Measurements from ENCODE around the gene SLAIN2.

Gene SLAIN2

DNA sequence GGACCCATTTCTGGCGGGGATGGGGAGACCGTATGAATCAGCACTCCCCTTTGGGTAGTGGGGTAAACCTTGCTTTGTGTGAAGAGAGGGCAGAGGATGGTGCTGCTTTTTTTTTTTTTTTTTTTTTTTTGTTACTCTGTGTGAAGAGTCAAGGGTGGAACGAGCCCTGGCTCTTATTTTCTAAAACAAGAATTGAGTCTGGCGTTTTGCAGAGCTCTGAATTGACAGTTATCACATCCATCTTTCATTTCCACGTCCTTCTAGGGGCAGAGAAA, 1.2 kb downstream of the SLAIN2 start:
- H3K4me1 ChIP-seq (ENCODE audit: insufficient read depth, low read length) = peaks cover 29% of the 10 kb centered on the region; the same call in 1 of the 2 replicates
- H3K9ac ChIP-seq (ENCODE audit: low read depth, low read length) = peak overlapping the region; percentile 65
- H3K9me3 ChIP-seq (ENCODE audit: control insufficient read depth, insufficient read depth, low read length) = no peaks in the 10 kb centered on the region
- H3K36me3 ChIP-seq (ENCODE audit: insufficient read depth, low read length) = no peaks in the 10 kb centered on the region

GRCh38 chr4:48343035-48343434, 1.7 kb downstream of the SLAIN2 start:
- Histone ChIP-seq H3K9ac (ENCODE audit: low read depth, low read length) (peak overlapping the region; percentile 65; the same call in 1 of the 2 replicates), H3K4me1 (ENCODE audit: insufficient read depth, low read length) (peaks cover 29% of the 10 kb centered on the region; the same call in 1 of the 2 replicates), H3K36me3 (ENCODE audit: insufficient read depth, low read length) (no peaks in the 10 kb centered on the region), H3K9me3 (ENCODE audit: control insufficient read depth, insufficient read depth, low read length) (no peaks in the 10 kb centered on the region)

DNA sequence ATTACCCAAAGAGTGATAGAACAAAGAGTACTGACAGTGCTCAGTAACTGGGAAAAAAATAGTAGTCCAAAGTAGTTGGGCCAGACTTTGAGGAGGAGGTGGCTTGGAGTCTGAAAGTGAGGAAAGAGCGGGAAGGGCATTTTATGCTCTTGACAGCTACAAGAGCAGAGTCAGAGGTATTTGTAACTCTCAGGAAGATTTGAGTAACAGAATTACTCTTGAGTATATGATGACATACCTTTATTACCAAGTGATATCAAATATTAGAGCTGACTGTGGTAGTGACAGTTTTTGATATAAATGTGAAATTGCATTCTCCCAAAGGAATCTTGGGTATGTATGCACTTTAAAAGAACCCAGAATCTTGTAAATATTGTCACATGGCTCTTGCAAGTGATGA, 2.2 kb downstream of the SLAIN2 start:
- peaks cover 30% of the 10 kb centered on the region; the same call in 1 of the 2 replicates for H3K4me1 ChIP-seq (ENCODE audit: insufficient read depth, low read length)
- H3K9ac ChIP-seq (ENCODE audit: low read depth, low read length) = peak overlapping the region; percentile 65; the same call in 1 of the 2 replicates
- no peaks in the 10 kb centered on the region for H3K9me3 ChIP-seq (ENCODE audit: control insufficient read depth, insufficient read depth, low read length)
- H3K36me3 ChIP-seq (ENCODE audit: insufficient read depth, low read length) = no peaks in the 10 kb centered on the region

- Histone ChIP-seq H3K9ac (ENCODE audit: low read depth, low read length) (no peak overlapping the region), H3K36me3 (ENCODE audit: insufficient read depth, low read length) (no peaks in the 10 kb centered on the region), H3K9me3 (ENCODE audit: control insufficient read depth, insufficient read depth, low read length) (no peaks in the 10 kb centered on the region), H3K4me1 (ENCODE audit: insufficient read depth, low read length) (peaks cover 27% of the 10 kb centered on the region; the same call in 1 of the 2 replicates)
These were observed 4.2 kb downstream of the SLAIN2 start for GRCh38 chr4:48345542-48345941.

DNA sequence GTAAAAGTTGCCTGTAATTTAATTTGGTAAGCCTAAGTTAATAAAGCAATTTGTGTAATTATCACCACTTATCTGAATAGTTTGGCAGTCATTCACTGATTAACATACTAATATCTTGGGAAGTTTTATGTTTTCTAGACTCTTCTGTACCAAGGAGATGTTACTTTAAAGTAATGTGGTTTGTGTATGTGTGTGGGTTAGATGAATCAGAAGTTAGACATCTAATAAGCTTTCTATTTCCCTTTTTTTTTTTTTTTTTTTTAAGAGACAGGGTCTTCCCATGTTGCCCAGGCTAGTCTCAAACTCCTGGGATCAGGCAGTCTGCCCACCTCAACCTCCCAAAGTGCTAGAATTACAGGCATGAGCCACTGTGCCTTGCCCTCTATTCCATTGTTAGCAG, 5.3 kb downstream of the SLAIN2 start:
- Histone ChIP-seq H3K4me1 (ENCODE audit: insufficient read depth, low read length) (peaks cover 27% of the 10 kb centered on the region; the same call in 1 of the 2 replicates), H3K9ac (ENCODE audit: low read depth, low read length) (no peak overlapping the region), H3K9me3 (ENCODE audit: control insufficient read depth, insufficient read depth, low read length) (no peaks in the 10 kb centered on the region), H3K36me3 (ENCODE audit: insufficient read depth, low read length) (no peaks in the 10 kb centered on the region)

DNA sequence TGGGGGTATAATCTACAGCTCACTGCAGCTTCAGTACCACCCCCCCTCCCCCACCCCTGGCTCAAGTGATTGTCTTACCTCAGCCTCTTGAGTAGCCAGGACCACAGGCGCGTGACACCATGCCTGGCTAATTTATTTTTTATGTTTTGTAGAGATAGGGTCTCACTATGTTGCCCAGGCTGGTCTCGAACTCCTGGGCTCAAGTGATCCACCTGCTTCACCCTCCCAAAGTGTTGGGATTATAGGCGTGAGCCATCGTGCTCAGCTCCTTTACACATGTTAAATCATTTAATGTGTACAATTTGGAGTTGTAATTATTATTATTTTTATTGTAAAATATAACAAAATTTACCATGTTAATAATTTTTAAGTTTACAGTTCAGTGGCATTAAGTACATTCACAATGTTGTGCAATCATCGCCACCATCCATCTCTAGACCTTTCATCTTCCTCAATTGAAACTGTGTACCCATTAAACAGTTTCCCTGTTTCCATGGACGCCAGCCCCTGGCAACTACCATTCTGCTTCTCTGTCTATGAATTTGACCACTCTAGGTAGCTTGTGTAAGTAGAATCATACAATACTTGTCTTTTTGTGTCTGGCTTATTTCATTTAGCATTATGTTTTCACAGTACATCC, 6.1 kb downstream of the SLAIN2 start:
- Histone ChIP-seq H3K36me3 (ENCODE audit: insufficient read depth, low read length) (no peaks in the 10 kb centered on the region), H3K9ac (ENCODE audit: low read depth, low read length) (no peak overlapping the region), H3K9me3 (ENCODE audit: control insufficient read depth, insufficient read depth, low read length) (no peaks in the 10 kb centered on the region; the same call in 1 of the 2 replicates), H3K4me1 (ENCODE audit: insufficient read depth, low read length) (peaks cover 27% of the 10 kb centered on the region; the same call in 1 of the 2 replicates)

GRCh38 chr4:48350871-48351270, 9.5 kb downstream of the SLAIN2 start:
- H3K9me3 ChIP-seq (ENCODE audit: control insufficient read depth, insufficient read depth, low read length) = no peaks in the 10 kb centered on the region; the same call in 1 of the 2 replicates
- H3K36me3 ChIP-seq (ENCODE audit: insufficient read depth, low read length) = no peaks in the 10 kb centered on the region
- peaks cover 9% of the 10 kb centered on the region; the same call in 1 of the 2 replicates for H3K4me1 ChIP-seq (ENCODE audit: insufficient read depth, low read length)
- no peak overlapping the region for H3K9ac ChIP-seq (ENCODE audit: low read depth, low read length)

DNA sequence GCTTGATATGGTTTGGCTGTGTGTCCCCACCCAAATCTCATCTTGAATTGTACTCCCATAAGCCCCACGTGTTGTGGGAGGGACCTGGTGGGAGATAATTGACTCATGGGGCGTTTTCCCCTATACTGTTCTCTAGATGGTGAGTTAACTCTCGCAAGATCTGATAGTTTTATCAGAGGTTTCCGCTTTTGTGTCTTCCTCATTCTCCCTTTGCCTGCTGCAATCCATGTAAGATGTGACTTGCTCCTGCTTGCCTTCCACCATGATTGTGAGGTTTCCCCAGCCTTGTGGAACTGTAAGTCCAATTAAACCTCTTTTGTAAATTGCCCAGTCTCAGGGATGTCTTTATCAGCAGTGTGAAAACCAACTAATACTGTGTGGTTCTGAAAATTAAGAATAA, 11.5 kb downstream of the SLAIN2 start:
- Histone ChIP-seq H3K9ac (ENCODE audit: low read depth, low read length) (no peak overlapping the region), H3K9me3 (ENCODE audit: control insufficient read depth, insufficient read depth, low read length) (no peaks in the 10 kb centered on the region; the same call in 1 of the 2 replicates), H3K4me1 (ENCODE audit: insufficient read depth, low read length) (0 out of 2 replicates have a peak, but pooled peaks cover 5% of the 10 kb centered on the region), H3K36me3 (ENCODE audit: insufficient read depth, low read length) (no peaks in the 10 kb centered on the region)

- no peaks in the 10 kb centered on the region for H3K36me3 ChIP-seq (ENCODE audit: insufficient read depth, low read length)
- no peak overlapping the region for H3K9ac ChIP-seq (ENCODE audit: low read depth, low read length)
- H3K4me1 ChIP-seq (ENCODE audit: insufficient read depth, low read length) = no peaks in the 10 kb centered on the region
- H3K9me3 ChIP-seq (ENCODE audit: control insufficient read depth, insufficient read depth, low read length) = no peaks in the 10 kb centered on the region; the same call in 1 of the 2 replicates
These were observed 15.0 kb downstream of the SLAIN2 start for GRCh38 chr4:48356355-48356754.

DNA sequence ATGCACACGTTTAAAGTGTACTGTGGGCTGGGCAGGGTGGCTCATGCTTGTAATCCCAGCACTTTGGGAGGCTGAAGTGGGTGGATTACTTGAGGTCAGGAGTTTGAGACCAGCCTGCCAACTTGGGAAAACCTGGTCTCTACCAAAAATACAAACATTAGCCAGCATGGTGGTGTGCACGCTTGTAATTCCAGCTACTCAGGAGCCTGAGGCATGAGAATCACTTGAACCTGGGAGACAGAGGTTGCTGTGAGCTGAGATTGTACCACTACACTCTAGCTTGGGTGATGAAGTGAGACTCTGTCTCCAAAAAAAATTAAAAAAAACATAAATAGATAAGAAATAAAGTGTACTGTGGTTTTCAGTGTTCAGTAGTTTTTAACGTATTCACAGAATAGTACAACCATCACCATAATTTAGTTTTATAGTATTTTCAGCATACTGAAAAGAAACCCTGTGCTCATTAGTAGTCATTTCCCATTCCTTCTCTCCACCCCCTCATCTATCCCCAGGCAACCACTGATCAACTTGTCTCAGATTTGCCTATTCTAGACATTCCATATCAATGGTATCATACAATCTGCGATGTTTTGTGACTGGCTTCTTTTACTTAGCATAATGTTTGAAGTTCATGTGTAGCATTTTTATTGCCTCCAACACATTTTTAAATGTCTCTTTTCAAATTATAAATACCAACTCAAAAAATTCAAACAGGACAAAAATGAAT, 19.1 kb downstream of the SLAIN2 start:
- no peak overlapping the region for H3K9ac ChIP-seq (ENCODE audit: low read depth, low read length)
- no peaks in the 10 kb centered on the region for H3K36me3 ChIP-seq (ENCODE audit: insufficient read depth, low read length)
- no peaks in the 10 kb centered on the region for H3K4me1 ChIP-seq (ENCODE audit: insufficient read depth, low read length)
- no peaks in the 10 kb centered on the region for H3K9me3 ChIP-seq (ENCODE audit: control insufficient read depth, insufficient read depth, low read length)

GRCh38 chr4:48361012-48361400, 19.7 kb downstream of the SLAIN2 start:
- Histone ChIP-seq H3K36me3 (ENCODE audit: insufficient read depth, low read length) (no peaks in the 10 kb centered on the region), H3K4me1 (ENCODE audit: insufficient read depth, low read length) (no peaks in the 10 kb centered on the region), H3K9me3 (ENCODE audit: control insufficient read depth, insufficient read depth, low read length) (no peaks in the 10 kb centered on the region), H3K9ac (ENCODE audit: low read depth, low read length) (no peak overlapping the region)

DNA sequence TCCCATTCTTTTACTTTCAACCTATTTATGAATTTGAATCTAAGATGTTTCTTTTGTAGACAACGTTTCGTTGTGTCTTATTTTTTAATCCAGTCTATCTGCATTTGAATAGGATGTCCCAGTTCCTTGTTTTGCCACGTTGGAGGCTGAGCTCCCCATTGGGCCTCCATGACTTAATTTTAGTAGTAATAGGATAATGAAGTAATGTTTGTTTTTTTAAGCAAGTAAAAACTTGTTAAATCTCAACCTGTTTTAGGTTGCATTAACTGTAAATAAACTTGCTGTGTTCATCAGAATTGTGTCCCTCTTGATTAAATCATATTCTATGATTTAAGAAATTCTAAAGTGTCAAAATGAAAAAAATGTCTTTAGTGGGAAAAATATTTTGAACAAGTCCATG, 25.3 kb downstream of the SLAIN2 start:
- no peaks in the 10 kb centered on the region for H3K36me3 ChIP-seq (ENCODE audit: insufficient read depth, low read length)
- peaks cover 15% of the 10 kb centered on the region for H3K4me1 ChIP-seq (ENCODE audit: insufficient read depth, low read length)
- H3K9ac ChIP-seq (ENCODE audit: low read depth, low read length) = no peak overlapping the region
- 0 out of 2 replicates have a peak, but pooled peaks cover 2% of the 10 kb centered on the region for H3K9me3 ChIP-seq (ENCODE audit: control insufficient read depth, insufficient read depth, low read length)

GRCh38 chr4:48367016-48367415, 25.7 kb downstream of the SLAIN2 start:
- H3K4me1 ChIP-seq (ENCODE audit: insufficient read depth, low read length) = peaks cover 15% of the 10 kb centered on the region
- H3K36me3 ChIP-seq (ENCODE audit: insufficient read depth, low read length) = no peaks in the 10 kb centered on the region
- H3K9ac ChIP-seq (ENCODE audit: low read depth, low read length) = no peak overlapping the region
- H3K9me3 ChIP-seq (ENCODE audit: control insufficient read depth, insufficient read depth, low read length) = 0 out of 2 replicates have a peak, but pooled peaks cover 2% of the 10 kb centered on the region

GRCh38 chr4:48368389-48368788, 27.1 kb downstream of the SLAIN2 start:
- Histone ChIP-seq H3K4me1 (ENCODE audit: insufficient read depth, low read length) (peaks cover 15% of the 10 kb centered on the region), H3K9ac (ENCODE audit: low read depth, low read length) (no peak overlapping the region), H3K9me3 (ENCODE audit: control insufficient read depth, insufficient read depth, low read length) (0 out of 2 replicates have a peak, but pooled peaks cover 2% of the 10 kb centered on the region), H3K36me3 (ENCODE audit: insufficient read depth, low read length) (no peaks in the 10 kb centered on the region)

DNA sequence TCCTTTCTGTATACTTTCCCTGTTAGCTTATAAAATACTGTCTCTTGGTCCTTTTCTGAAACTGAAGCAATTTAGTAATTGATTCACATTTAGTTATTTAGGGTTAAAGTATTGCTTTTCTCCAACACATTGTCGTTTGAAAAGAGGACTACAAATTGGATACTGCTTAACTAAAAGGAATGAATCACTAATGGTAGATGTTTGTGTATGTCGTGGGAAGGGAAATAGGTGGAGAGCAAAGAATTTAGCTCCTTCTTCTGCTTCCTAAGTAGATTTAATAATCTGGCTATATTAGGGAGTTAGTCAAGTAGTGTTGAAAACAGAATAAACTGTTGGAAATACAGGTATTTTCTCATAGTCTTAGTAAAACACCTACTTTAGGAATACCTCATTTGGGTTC, 27.9 kb downstream of the SLAIN2 start:
- Histone ChIP-seq H3K9ac (ENCODE audit: low read depth, low read length) (no peak overlapping the region), H3K4me1 (ENCODE audit: insufficient read depth, low read length) (peaks cover 15% of the 10 kb centered on the region), H3K9me3 (ENCODE audit: control insufficient read depth, insufficient read depth, low read length) (0 out of 2 replicates have a peak, but pooled peaks cover 2% of the 10 kb centered on the region)

More for the DNA sequence above, 27.9 kb downstream of the SLAIN2 start:
- no peaks in the 10 kb centered on the region for H3K36me3 ChIP-seq (ENCODE audit: insufficient read depth, low read length)
